WTC11 (cell line): ENCODE measurements around the gene MRPS23.

ENCODE experiments used
- ELF4 ChIP-seq: sonication (generic); formaldehyde crosslinking; IDR thresholded peaks from 2 replicates; pipeline ENCODE4 v1.8.1; 2022; ENCODE audit warnings: low read depth, mild to moderate bottlenecking, moderate library complexity, missing genetic modification reagents
- JUN ChIP-seq: sonication (generic); formaldehyde crosslinking; IDR thresholded peaks from 2 replicates; pipeline ENCODE4 v1.8.0; 2023; ENCODE audit warnings: mild to moderate bottlenecking, missing genetic modification reagents
- SP1 ChIP-seq: sonication (generic); formaldehyde crosslinking; conservative IDR thresholded peaks from 2 replicates; pipeline ENCODE4 v1.8.1; 2022; ENCODE audit warnings: missing genetic modification reagents
- ZNF138 ChIP-seq: sonication (generic); formaldehyde crosslinking; conservative IDR thresholded peaks from 2 replicates; pipeline ENCODE4 v1.8.1; 2022; ENCODE audit warnings: mild to moderate bottlenecking, moderate library complexity, missing genetic modification reagents
- TF ChIP-seq, protein P1 (sequence below): sonication (generic); formaldehyde crosslinking; IDR thresholded peaks from 2 replicates; pipeline ENCODE4 v1.8.0; 2023; ENCODE audit warnings: missing genetic modification reagents
- TF ChIP-seq, protein P2 (sequence below): sonication (generic); formaldehyde crosslinking; conservative IDR thresholded peaks from 2 replicates; pipeline ENCODE4 v1.8.1; 2023; ENCODE audit warnings: mild to moderate bottlenecking, low read depth, missing genetic modification reagents, moderate library complexity
- TF ChIP-seq, protein P3 (sequence below): fragments of 200-600 bp; IDR thresholded peaks from 2 replicates; pipeline ENCODE4 v1.8.0; 2022; ENCODE audit warnings: antibody characterized with exemption
- TF ChIP-seq, protein P4 (sequence below): sonication (generic); formaldehyde crosslinking; IDR thresholded peaks from 2 replicates; pipeline ENCODE4 v1.8.1; 2023; ENCODE audit warnings: mild to moderate bottlenecking, missing genetic modification reagents, moderate library complexity
- TF ChIP-seq, protein P5 (sequence below): sonication (generic); formaldehyde crosslinking; IDR thresholded peaks from 2 replicates; pipeline ENCODE4 v1.8.1; 2022; ENCODE audit warnings: mild to moderate bottlenecking, missing genetic modification reagents, moderate library complexity, borderline replicate concordance
- TF ChIP-seq, protein P6 (sequence below): sonication (generic); formaldehyde crosslinking; IDR thresholded peaks from 2 replicates; pipeline ENCODE4 v1.8.0; 2022; ENCODE audit warnings: missing genetic modification reagents
- TF ChIP-seq, protein P7 (sequence below): sonication (generic); formaldehyde crosslinking; IDR thresholded peaks from 2 replicates; pipeline ENCODE4 v1.8.1; 2022; ENCODE audit warnings: low read depth, missing genetic modification reagents, borderline replicate concordance

DNA sequence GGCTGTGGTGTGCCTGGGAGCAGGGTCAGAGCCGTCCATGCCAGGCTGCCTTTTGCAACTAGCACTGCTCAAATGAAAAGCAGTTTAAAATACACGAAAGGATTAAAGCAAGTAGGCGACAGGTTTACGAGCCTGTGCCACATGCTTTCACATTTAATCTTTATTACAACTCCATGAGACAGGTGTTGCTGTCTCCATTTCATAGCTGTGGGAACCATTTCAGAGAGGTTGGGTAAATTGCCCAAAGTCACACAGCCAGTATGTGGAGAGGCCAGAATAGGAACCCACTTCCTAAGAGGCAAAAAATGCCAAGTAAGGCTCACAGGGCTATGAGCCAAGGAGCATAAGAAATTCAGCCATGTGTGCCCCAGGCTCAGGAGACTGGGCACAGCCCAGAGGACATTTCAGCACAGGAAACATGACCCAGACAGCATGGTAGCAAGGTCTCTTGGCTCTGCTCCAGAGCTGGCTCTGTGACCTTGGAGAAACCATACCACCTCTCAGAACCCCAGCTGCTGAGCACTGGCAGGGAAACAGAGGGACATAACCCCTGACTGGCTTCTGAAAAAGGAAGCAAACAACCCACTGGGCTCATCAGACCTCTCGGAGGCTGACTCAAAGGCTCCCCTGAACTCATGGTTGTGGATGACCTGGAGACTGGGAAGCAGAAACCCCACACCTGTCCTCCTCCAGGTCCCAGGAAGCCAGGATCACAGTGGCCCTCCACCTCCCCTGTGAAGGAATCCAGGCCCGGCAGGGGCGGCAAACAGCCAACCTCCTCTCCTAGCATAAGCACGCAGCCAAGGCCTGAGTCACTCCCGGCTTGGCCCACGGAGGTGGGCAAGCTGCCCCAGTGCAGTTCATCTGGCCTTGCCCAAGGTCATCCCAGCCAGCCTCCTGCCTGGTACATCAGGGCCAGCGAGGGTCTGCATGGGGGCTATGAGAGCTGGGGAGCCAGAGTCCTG, 40.3 kb upstream of the MRPS23 start:
- no peak for TF ChIP-seq ELF4 (CRISPR knock-in tag)
- TF ChIP-seq, protein P1, sequence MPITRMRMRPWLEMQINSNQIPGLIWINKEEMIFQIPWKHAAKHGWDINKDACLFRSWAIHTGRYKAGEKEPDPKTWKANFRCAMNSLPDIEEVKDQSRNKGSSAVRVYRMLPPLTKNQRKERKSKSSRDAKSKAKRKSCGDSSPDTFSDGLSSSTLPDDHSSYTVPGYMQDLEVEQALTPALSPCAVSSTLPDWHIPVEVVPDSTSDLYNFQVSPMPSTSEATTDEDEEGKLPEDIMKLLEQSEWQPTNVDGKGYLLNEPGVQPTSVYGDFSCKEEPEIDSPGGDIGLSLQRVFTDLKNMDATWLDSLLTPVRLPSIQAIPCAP (CRISPR knock-in tag), result no peak
- TF ChIP-seq SP1 (CRISPR knock-in tag), result no peak
- TF ChIP-seq, protein P2, sequence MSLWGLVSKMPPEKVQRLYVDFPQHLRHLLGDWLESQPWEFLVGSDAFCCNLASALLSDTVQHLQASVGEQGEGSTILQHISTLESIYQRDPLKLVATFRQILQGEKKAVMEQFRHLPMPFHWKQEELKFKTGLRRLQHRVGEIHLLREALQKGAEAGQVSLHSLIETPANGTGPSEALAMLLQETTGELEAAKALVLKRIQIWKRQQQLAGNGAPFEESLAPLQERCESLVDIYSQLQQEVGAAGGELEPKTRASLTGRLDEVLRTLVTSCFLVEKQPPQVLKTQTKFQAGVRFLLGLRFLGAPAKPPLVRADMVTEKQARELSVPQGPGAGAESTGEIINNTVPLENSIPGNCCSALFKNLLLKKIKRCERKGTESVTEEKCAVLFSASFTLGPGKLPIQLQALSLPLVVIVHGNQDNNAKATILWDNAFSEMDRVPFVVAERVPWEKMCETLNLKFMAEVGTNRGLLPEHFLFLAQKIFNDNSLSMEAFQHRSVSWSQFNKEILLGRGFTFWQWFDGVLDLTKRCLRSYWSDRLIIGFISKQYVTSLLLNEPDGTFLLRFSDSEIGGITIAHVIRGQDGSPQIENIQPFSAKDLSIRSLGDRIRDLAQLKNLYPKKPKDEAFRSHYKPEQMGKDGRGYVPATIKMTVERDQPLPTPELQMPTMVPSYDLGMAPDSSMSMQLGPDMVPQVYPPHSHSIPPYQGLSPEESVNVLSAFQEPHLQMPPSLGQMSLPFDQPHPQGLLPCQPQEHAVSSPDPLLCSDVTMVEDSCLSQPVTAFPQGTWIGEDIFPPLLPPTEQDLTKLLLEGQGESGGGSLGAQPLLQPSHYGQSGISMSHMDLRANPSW (CRISPR knock-in tag), result no peak
- TF ChIP-seq, protein P3, sequence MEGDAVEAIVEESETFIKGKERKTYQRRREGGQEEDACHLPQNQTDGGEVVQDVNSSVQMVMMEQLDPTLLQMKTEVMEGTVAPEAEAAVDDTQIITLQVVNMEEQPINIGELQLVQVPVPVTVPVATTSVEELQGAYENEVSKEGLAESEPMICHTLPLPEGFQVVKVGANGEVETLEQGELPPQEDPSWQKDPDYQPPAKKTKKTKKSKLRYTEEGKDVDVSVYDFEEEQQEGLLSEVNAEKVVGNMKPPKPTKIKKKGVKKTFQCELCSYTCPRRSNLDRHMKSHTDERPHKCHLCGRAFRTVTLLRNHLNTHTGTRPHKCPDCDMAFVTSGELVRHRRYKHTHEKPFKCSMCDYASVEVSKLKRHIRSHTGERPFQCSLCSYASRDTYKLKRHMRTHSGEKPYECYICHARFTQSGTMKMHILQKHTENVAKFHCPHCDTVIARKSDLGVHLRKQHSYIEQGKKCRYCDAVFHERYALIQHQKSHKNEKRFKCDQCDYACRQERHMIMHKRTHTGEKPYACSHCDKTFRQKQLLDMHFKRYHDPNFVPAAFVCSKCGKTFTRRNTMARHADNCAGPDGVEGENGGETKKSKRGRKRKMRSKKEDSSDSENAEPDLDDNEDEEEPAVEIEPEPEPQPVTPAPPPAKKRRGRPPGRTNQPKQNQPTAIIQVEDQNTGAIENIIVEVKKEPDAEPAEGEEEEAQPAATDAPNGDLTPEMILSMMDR, result no peak
- no peak for TF ChIP-seq JUN
- TF ChIP-seq, protein P4, sequence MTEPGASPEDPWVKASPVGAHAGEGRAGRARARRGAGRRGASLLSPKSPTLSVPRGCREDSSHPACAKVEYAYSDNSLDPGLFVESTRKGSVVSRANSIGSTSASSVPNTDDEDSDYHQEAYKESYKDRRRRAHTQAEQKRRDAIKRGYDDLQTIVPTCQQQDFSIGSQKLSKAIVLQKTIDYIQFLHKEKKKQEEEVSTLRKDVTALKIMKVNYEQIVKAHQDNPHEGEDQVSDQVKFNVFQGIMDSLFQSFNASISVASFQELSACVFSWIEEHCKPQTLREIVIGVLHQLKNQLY (CRISPR knock-in tag), result no peak
- no peak for TF ChIP-seq ZNF138 (CRISPR knock-in tag)
- TF ChIP-seq, protein P5, sequence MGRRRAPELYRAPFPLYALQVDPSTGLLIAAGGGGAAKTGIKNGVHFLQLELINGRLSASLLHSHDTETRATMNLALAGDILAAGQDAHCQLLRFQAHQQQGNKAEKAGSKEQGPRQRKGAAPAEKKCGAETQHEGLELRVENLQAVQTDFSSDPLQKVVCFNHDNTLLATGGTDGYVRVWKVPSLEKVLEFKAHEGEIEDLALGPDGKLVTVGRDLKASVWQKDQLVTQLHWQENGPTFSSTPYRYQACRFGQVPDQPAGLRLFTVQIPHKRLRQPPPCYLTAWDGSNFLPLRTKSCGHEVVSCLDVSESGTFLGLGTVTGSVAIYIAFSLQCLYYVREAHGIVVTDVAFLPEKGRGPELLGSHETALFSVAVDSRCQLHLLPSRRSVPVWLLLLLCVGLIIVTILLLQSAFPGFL, result no peak
- TF ChIP-seq, protein P6, sequence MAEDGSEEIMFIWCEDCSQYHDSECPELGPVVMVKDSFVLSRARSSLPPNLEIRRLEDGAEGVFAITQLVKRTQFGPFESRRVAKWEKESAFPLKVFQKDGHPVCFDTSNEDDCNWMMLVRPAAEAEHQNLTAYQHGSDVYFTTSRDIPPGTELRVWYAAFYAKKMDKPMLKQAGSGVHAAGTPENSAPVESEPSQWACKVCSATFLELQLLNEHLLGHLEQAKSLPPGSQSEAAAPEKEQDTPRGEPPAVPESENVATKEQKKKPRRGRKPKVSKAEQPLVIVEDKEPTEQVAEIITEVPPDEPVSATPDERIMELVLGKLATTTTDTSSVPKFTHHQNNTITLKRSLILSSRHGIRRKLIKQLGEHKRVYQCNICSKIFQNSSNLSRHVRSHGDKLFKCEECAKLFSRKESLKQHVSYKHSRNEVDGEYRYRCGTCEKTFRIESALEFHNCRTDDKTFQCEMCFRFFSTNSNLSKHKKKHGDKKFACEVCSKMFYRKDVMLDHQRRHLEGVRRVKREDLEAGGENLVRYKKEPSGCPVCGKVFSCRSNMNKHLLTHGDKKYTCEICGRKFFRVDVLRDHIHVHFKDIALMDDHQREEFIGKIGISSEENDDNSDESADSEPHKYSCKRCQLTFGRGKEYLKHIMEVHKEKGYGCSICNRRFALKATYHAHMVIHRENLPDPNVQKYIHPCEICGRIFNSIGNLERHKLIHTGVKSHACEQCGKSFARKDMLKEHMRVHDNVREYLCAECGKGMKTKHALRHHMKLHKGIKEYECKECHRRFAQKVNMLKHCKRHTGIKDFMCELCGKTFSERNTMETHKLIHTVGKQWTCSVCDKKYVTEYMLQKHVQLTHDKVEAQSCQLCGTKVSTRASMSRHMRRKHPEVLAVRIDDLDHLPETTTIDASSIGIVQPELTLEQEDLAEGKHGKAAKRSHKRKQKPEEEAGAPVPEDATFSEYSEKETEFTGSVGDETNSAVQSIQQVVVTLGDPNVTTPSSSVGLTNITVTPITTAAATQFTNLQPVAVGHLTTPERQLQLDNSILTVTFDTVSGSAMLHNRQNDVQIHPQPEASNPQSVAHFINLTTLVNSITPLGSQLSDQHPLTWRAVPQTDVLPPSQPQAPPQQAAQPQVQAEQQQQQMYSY (CRISPR knock-in tag), result no peak
- TF ChIP-seq, protein P7, sequence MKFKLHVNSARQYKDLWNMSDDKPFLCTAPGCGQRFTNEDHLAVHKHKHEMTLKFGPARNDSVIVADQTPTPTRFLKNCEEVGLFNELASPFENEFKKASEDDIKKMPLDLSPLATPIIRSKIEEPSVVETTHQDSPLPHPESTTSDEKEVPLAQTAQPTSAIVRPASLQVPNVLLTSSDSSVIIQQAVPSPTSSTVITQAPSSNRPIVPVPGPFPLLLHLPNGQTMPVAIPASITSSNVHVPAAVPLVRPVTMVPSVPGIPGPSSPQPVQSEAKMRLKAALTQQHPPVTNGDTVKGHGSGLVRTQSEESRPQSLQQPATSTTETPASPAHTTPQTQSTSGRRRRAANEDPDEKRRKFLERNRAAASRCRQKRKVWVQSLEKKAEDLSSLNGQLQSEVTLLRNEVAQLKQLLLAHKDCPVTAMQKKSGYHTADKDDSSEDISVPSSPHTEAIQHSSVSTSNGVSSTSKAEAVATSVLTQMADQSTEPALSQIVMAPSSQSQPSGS (CRISPR knock-in tag), result no peak
